ENCODE measurements around the gene RASA4B.
A peak's percentile ranks its signal among the peaks of the same experiment; 100 is the strongest.
"Not testable (repeated sequence)": the region's sequence is repeated elsewhere in the genome, so short reads cannot be mapped to it uniquely, and the experiment has no call there.

Gene RASA4B

GRCh38 chr7:102459221-102459844, 58.2 kb downstream of the RASA4B start:
- ChIA-PET POLR2A (ENCODE audit: low non-redundant PET) (no interaction called here), CTCF (no interaction called here)
- no peak for DNase-seq (ENCODE audit: low spot score)
- no peak for TF ChIP-seq CTCF (conservative IDR thresholded peaks at IDR 0.05; ENCODE audit: low read depth)
- H3K27ac ChIP-seq = peak overlapping the region; percentile 33; the same call in 1 of the 2 replicates

- ChIA-PET CTCF (no interaction called here), POLR2A (ENCODE audit: low non-redundant PET) (no interaction called here)
- TF ChIP-seq CTCF (conservative IDR thresholded peaks at IDR 0.05; ENCODE audit: low read depth) = no peak
- no peak for DNase-seq (ENCODE audit: low spot score)
- no peak overlapping the region; the same call in 1 of the 2 replicates for H3K27ac ChIP-seq
These were observed 60.1 kb downstream of the RASA4B start for GRCh38 chr7:102457352-102457924.

DNA sequence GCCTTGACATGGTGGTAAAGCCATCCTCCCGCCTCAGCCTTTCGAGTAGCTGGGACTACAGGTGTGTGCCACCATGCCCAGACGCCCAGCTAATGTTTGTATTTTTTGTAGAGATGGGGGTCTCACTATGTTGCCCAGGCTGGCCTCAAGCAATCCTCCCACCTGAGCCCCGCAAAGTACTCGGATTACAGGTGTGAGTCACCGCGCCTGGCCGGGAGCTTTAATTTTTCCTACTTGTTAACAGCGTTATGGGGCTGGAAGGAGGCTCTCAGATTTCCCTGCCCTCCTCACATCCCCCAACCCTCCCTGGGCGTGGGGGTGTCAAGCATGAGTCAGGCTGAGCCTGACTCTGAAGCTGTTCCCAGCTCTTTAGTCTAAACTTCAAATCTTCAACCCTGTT, 61.2 kb downstream of the RASA4B start:
- TF ChIP-seq CTCF (conservative IDR thresholded peaks at IDR 0.05; ENCODE audit: low read depth) = no peak
- ChIA-PET CTCF (interaction anchor here (0.8 to 1.0 kb wide), 2 partner anchors 10 to 67 kb away, joined by 6 to 7 read pairs; no protein-coding TSS in a partner anchor), POLR2A (ENCODE audit: low non-redundant PET) (no interaction called here)
- peak; percentile 41 for DNase-seq (ENCODE audit: low spot score)
- peak overlapping the region; percentile 34 for H3K27ac ChIP-seq

DNA sequence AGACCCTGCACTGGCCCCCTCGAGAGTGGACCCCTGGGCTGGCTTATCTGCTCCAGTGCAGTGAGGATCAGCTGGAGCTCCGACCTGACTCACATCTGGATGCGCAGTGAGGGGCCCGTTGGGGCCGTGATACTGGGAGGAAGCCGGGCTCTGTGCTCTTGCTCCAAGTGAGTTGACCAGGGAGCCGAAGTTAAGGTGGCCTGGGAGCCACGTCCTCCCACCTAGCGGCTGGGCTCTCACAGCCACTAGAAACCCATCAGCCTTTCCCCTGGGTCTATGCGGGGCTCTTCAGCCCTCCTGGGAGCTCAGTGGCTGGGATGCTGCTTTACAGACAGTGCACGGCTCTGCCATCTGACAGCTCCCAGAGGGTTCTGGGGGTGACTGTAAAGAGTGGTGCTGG, 62.0 kb downstream of the RASA4B start:
- POLR2A ChIA-PET (ENCODE audit: low non-redundant PET) = no interaction called here
- TF ChIP-seq CTCF (conservative IDR thresholded peaks at IDR 0.05; ENCODE audit: low read depth) = no peak
- no peak for DNase-seq (ENCODE audit: low spot score)
- H3K27ac ChIP-seq = peak overlapping the region; percentile 34
- CTCF ChIA-PET = interaction anchor here (1.0 kb wide), 1 partner anchor 10 kb away, joined by 6 read pairs; no protein-coding TSS in a partner anchor

DNA sequence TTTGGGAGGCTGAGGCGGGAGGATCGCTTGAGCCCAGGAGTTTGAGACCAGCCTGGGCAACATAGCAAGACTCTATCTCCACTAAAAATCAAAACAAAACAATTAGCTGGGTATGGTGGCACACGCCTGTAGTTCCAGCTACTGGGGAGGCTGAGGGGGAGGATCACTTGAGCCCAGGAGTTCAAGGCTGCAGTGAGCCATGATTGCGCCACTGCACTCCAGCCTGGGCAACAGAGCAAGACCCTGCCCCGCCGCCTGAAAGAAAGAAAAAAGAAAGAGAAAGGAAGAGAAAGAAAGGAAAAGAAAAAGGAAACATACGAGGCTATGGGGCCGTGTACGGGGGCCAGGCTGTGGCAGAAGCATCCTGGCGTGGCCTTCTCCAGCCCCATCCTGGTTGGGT, 62.6 kb downstream of the RASA4B start:
- POLR2A ChIA-PET (ENCODE audit: low non-redundant PET); DNase-seq (ENCODE audit: low spot score): not testable (repeated sequence)
- peak overlapping the region; percentile 34 for H3K27ac ChIP-seq
- CTCF ChIA-PET = interaction anchor here (0.9 to 1.5 kb wide), 2 partner anchors 9 to 12 kb away, joined by 3 to 9 read pairs; no protein-coding TSS in a partner anchor

GRCh38 chr7:102454468-102454867, 63.1 kb downstream of the RASA4B start:
- peak overlapping the region; percentile 34 for H3K27ac ChIP-seq
- ChIA-PET CTCF (interaction anchor here (0.6 to 1.5 kb wide), 3 partner anchors 10 to 474 kb away, joined by 3 to 9 read pairs (median 3); no protein-coding TSS in a partner anchor), POLR2A (ENCODE audit: low non-redundant PET) (interaction anchor here (0.6 kb wide), 1 partner anchor 18 kb away, joined by 6 read pairs; no protein-coding TSS in a partner anchor)
- DNase-seq (ENCODE audit: low spot score) = no peak
- no peak for TF ChIP-seq CTCF (conservative IDR thresholded peaks at IDR 0.05; ENCODE audit: low read depth)

DNA sequence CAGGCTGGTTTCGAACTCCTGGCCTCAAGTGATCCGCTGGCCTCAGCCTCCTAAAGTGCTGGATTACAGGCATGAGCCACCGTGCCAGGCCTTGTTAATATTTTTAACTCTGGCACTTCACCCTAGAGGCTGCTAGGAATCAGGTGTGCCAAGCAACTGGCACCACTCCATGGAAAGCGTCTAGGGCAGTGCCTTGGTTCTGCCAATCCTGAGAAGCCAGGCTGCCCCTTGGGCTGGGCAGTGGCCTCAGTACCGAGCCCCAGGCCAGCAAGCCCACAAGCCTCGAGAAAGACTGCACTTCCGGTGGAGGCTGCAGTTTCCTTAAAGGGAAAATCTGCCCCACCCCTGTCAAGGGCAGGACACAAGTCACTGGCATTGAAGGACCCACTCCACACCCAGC, 64.3 kb downstream of the RASA4B start:
- ChIA-PET POLR2A (ENCODE audit: low non-redundant PET) (no interaction called here), CTCF (no interaction called here)
- DNase-seq (ENCODE audit: low spot score) = no peak
- H3K27ac ChIP-seq = peak overlapping the region; percentile 34
- no peak for TF ChIP-seq CTCF (conservative IDR thresholded peaks at IDR 0.05; ENCODE audit: low read depth)

Measured in RWPE1 (cell line).